GM12873 (cell line): Measurements from ENCODE around the gene IGFN1.

Experiments
- CTCF ChIP-seq: IDR thresholded peaks from 2 replicates; pipeline ENCODE4 v1.5.1; 2012; ENCODE audit warnings: low read depth, mild to moderate bottlenecking, moderate library complexity, low read length, control low read depth; ENCODE audit not compliant: insufficient read depth; ENCODE audit errors: missing control alignments

The IGFN1 gene

GRCh38 chr1:201186192-201186591 is 4.4 kb upstream of the IGFN1 start:
- no peak for TF ChIP-seq CTCF

GRCh38 chr1:201189085-201189484 is 1.5 kb upstream of the IGFN1 start:
- no peak for TF ChIP-seq CTCF

DNA sequence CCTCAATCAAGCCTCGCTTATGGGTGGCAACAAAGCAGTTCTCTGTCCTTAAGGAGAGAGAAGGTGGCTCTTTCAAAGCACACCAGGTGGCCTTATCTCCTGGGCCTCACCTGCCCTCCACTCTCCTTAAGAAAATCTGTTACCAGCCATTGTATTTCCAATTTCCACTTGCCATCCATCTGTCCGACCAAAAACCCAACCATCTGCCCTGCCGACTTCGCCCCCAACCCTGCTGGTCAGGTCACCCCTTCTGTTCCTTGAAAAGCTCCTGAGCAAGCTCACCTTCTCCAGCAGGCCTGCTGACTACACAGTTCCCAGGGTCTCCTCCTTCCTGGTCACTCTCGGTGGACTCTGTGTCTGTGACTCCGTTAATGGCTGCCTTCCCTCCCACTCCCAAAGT is 619 bp upstream of the IGFN1 start:
- no peak for TF ChIP-seq CTCF

DNA sequence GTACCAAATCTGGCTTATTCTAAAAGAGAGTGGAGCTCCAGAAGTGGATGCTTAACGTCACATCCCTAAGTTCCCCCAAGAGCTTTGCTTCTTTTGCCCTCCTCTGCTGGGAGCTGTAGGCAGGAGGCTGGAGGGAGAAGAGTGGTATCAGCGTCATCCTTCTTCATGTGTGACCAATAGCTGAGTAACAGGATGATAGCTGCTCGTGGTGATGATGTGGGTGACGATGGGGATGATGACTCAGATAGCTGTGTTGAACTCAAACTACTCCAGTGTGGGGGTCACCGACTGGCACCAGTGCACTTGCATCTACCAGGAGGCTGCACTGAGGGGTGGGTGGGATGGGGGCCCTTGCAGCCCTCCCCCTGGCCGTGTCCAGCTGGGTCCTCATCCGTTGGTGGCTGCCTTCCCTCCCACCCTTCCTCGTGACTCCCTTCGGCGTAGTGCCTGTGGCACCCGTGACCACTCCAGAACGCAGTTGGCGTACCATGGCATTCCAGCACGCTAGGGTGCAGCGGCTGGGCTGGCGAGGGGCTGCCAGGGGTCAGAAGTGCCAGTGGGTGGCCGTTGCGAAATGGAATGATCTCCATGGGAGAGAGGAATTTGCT is 1.1 kb downstream of the IGFN1 start:
- no peak for TF ChIP-seq CTCF

GRCh38 chr1:201192261-201192788 is 1.7 kb downstream of the IGFN1 start:
- TF ChIP-seq CTCF: no peak

GRCh38 chr1:201194046-201194445 is 3.4 kb downstream of the IGFN1 start:
- no peak for TF ChIP-seq CTCF

- TF ChIP-seq CTCF: no peak
Observed at GRCh38 chr1:201198598-201198997, 8.0 kb downstream of the IGFN1 start.
